Erythroblast (primary cell): ENCODE measurements around the gene TRIM50.

Experiments used
- GATA1 ChIP-seq: IDR thresholded peaks from 2 replicates; pipeline ENCODE4 v1.6.1; 2011; ENCODE audit warnings: low read depth, mild to moderate bottlenecking, control low read depth, low read length, moderate library complexity
- POLR2A ChIP-seq: IDR thresholded peaks from 2 replicates; pipeline ENCODE4 v1.6.1; 2011; ENCODE audit warnings: mild to moderate bottlenecking, low read length

- TF ChIP-seq POLR2A (no peak), GATA1 (no peak)
Measured at GRCh38 chr7:73343671-73344380, 15.9 kb upstream of the TRIM50 start.
